Body of pancreas (tissue), 4 donors: ENCODE results near the gene KCNAB2. TPM values are rescaled to one million over a fixed set of nuclear protein-coding genes. Genes with fewer than 3 reads are reported as not detected.
A peak's percentile ranks its signal among the peaks of the same experiment; 100 is the strongest.

Experiments used
- ATAC-seq: fragments of 150-250 bp; one replicate; pipeline ENCODE4 v1.9.1; 2016
- DNase-seq, 4 donors: peaks; one replicate each; pipeline ENCODE4 v3.0.0-alpha.2; 2019
- H3K27ac ChIP-seq, 4 donors: fragments of 200-600 bp; sonication (generic); 1 replicate in 3 of 4; 2 replicates in 1 of 4; pipeline versions ENCODE4 v1.5.1 to v1.6.1; 2016 to 2019; ENCODE audit warnings: mild to moderate bottlenecking in 1 of 4, mixed read lengths in 1 of 4, moderate library complexity in 1 of 4
- H3K27me3 ChIP-seq, 2 donors: fragments of 200-600 bp; sonication (generic); one replicate each; pipeline ENCODE4 v1.6.0; 2016; ENCODE audit warnings: mild to moderate bottlenecking in 1 of 2
- H3K36me3 ChIP-seq, 2 donors: fragments of 200-600 bp; sonication (generic); replicated peaks in 1 of 2; 2 replicates each; pipeline ENCODE4 v1.5.1; 2016; ENCODE audit warnings: low read depth in 2 of 2; ENCODE audit not compliant: insufficient read depth in 1 of 2
- H3K4me1 ChIP-seq: fragments of 200-600 bp; sonication (generic); one replicate; pipeline ENCODE4 v1.6.0; 2016
- H3K4me3 ChIP-seq, 2 donors: fragments of 200-600 bp; sonication (generic); 1 replicate in 1 of 2; 2 replicates in 1 of 2; pipeline ENCODE4 v1.5.1; 2016 to 2019
- H3K9me3 ChIP-seq, 3 donors: fragments of 200-600 bp; sonication (generic); 1 replicate in 2 of 3; 2 replicates in 1 of 3; pipeline ENCODE4 v1.5.1; 2016
- CTCF ChIP-seq, 7 experiments: fragments of 450-650 bp in 4 of 7; fragments of 200-600 bp in 3 of 7; sonication (generic) in 3 of 7; IDR thresholded peaks; one replicate each; pipeline ENCODE4 v1.5.1; 2016 to 2019; ENCODE audit warnings: antibody characterized with exemption in 7 of 7
- POLR2A ChIP-seq, 3 donors: fragments of 450-650 bp; IDR thresholded peaks; one replicate each; pipeline ENCODE4 v1.6.1; 2016; ENCODE audit warnings: antibody characterized with exemption in 3 of 3, mild to moderate bottlenecking in 2 of 3
- WGBS, 2 donors: methylation state at CpG; one replicate each; pipeline ENCODE4 v1.1.5; 2017; 5-methylcytosine and 5-hydroxymethylcytosine counted together
- intact Hi-C: fragments of 100-400 bp; cut with DNase I; formaldehyde crosslinking; loops from one replicate; pipeline ENCODE4 v1.15.1; 2023
- total RNA-seq, 2 donors: library from RNA; depleted of rRNA; stranded (reverse); fragments of >200 nt; gene quantifications; one replicate each; pipeline ENCODE4 v1.1.0, GENCODE V29; 2016

Gene KCNAB2
- total RNA-seq, 2 donors from 2014 or later = 4.6 to 7.0 TPM

GRCh38 chr1:6148497-6149241, 103.0 kb downstream of the KCNAB2 start:
- ATAC-seq (peak; percentile 76), DNase-seq (peak; percentile 47 to 71 (median 56))
- intact Hi-C loops = no loop called here
- TF ChIP-seq POLR2A (IDR thresholded peaks at IDR 0.05) = no peak
- TF ChIP-seq CTCF (IDR thresholded peaks at IDR 0.05) = no peak
- H3K27me3 ChIP-seq = peaks cover 0 to 12% of the 10 kb centered on the region in 2 donors
- H3K27ac ChIP-seq = no peak overlapping the region
- H3K36me3 ChIP-seq = no peaks in the 10 kb centered on the region
- WGBS, 2 donors = 2 to 4% methylated on average over 32 to 52 of the region's 53 CpGs
- H3K4me3 ChIP-seq = no peak overlapping the region
- H3K9me3 ChIP-seq = no peaks in the 10 kb centered on the region
- H3K4me1 ChIP-seq = no peaks in the 10 kb centered on the region

GRCh38 chr1:6149597-6149996, 103.9 kb downstream of the KCNAB2 start:
- H3K9me3 ChIP-seq = no peaks in the 10 kb centered on the region
- no peaks in the 10 kb centered on the region for H3K36me3 ChIP-seq
- H3K27ac ChIP-seq = no peak overlapping the region
- H3K27me3 ChIP-seq = peaks cover 0 to 12% of the 10 kb centered on the region in 2 donors
- ATAC-seq = no peak
- no peak for TF ChIP-seq POLR2A (IDR thresholded peaks at IDR 0.05)
- TF ChIP-seq CTCF (IDR thresholded peaks at IDR 0.05) = no peak
- H3K4me3 ChIP-seq = no peak overlapping the region
- 68 to 90% methylated on average over 1 of the region's 1 CpG for WGBS, 2 donors
- no peak for DNase-seq
- intact Hi-C loops = no loop called here
- no peaks in the 10 kb centered on the region for H3K4me1 ChIP-seq

GRCh38 chr1:6150006-6150938, 104.6 kb downstream of the KCNAB2 start:
- H3K4me3 ChIP-seq = no peak overlapping the region
- peaks cover 0 to 12% of the 10 kb centered on the region in 2 donors for H3K27me3 ChIP-seq
- no peaks in the 10 kb centered on the region for H3K4me1 ChIP-seq
- no peak for ATAC-seq
- no peak for DNase-seq
- H3K9me3 ChIP-seq = no peaks in the 10 kb centered on the region
- H3K27ac ChIP-seq = no peak overlapping the region
- H3K36me3 ChIP-seq = no peaks in the 10 kb centered on the region
- intact Hi-C loops = no loop called here
- 64 to 78% methylated on average over 11 of the region's 11 CpGs for WGBS, 2 donors
- no peak for TF ChIP-seq POLR2A (IDR thresholded peaks at IDR 0.05)
- TF ChIP-seq CTCF (IDR thresholded peaks at IDR 0.05) = no peak

Other genes with a start within 250 kb of the KCNAB2 start
- 10 to 100 TPM; 10.4 to 48.5 TPM for gene NPHP4, start 53.5 kb upstream of the KCNAB2 start, total RNA-seq
- gene CHD5, start 134.4 kb downstream of the KCNAB2 start, total RNA-seq = 1 to 10 TPM in 1 of 2 donors, under 1 TPM in 1; under 0.01 to 2.1 TPM
- 100 to 1,000 TPM; 112 to 148 TPM for gene RPL22, start 153.7 kb downstream of the KCNAB2 start, total RNA-seq
- gene RNF207, start 160.2 kb downstream of the KCNAB2 start, total RNA-seq = 10 to 100 TPM; 25.2 to 52.4 TPM
- gene ICMT, start 190.1 kb downstream of the KCNAB2 start, total RNA-seq = 10 to 100 TPM; 26.4 to 26.7 TPM
- not detected for gene HES3, start 198.3 kb downstream of the KCNAB2 start, total RNA-seq
- gene GPR153, start 215.2 kb downstream of the KCNAB2 start, total RNA-seq = 1 to 10 TPM; 2.3 to 4.9 TPM